Aorta (tissue), 5 donors: ENCODE results near the gene SMARCA2. TPM values are rescaled to one million over a fixed set of nuclear protein-coding genes. Genes with fewer than 3 reads are reported as not detected.

Experiments
- ATAC-seq: fragments of 200-7000 bp; cut with Tn5 transposase; one replicate; pipeline ENCODE4 v1.9.1; 2022; ENCODE audit warnings: moderate library complexity; ENCODE audit not compliant: low FRiP score
- DNase-seq, 2 donors: peaks; one replicate each; pipeline ENCODE4 v3.0.0-alpha.2; 2020
- H3K27ac ChIP-seq, 2 donors: one replicate each; pipeline ENCODE4 v1.5.1; 2013; ENCODE audit warnings: low read length in 2 of 2, mild to moderate bottlenecking in 2 of 2, moderate library complexity in 2 of 2, control low read depth in 1 of 2, inconsistent platforms in 1 of 2, low read depth in 1 of 2
- H3K27me3 ChIP-seq, 2 donors: one replicate each; pipeline ENCODE4 v1.6.1; 2013; ENCODE audit warnings: control low read depth in 1 of 2, low read length in 1 of 2, mild to moderate bottlenecking in 1 of 2, moderate library complexity in 1 of 2; ENCODE audit not compliant: insufficient read depth in 2 of 2, control insufficient read depth in 1 of 2
- H3K36me3 ChIP-seq, 2 donors: one replicate each; pipeline ENCODE4 v1.6.1; 2013; ENCODE audit warnings: control low read depth in 1 of 2, low read length in 1 of 2, mild to moderate bottlenecking in 1 of 2; ENCODE audit not compliant: insufficient read depth in 2 of 2, control insufficient read depth in 1 of 2
- H3K4me1 ChIP-seq, 2 donors: one replicate each; pipeline ENCODE4 v1.6.1; 2013; ENCODE audit warnings: low read length in 2 of 2, control low read depth in 1 of 2, mild to moderate bottlenecking in 1 of 2, moderate library complexity in 1 of 2; ENCODE audit not compliant: insufficient read depth in 2 of 2, control insufficient read depth in 1 of 2
- H3K4me3 ChIP-seq, 2 donors: one replicate each; pipeline ENCODE4 v1.5.1; 2013; ENCODE audit warnings: low read length in 2 of 2, control low read depth in 1 of 2, mild to moderate bottlenecking in 1 of 2
- H3K9me3 ChIP-seq: one replicate; pipeline ENCODE4 v1.6.1; 2013; ENCODE audit warnings: mild to moderate bottlenecking, low read length; ENCODE audit not compliant: control insufficient read depth
- WGBS, 2 donors: extraction: QIAGEN DNeasy Blood & Tissue Kit; methylation state at CpG; one replicate each; pipeline ENCODE4 v1.1.7; 2013; 5-methylcytosine and 5-hydroxymethylcytosine counted together
- intact Hi-C, 2 donors: fragments of 100-400 bp; cut with DNase I; formaldehyde crosslinking; loops; one replicate each; pipeline versions ENCODE4 v1.14.2 to v1.15.0; 2022
- polyA plus RNA-seq, 2 donors: library from polyadenylated mRNA; stranded (reverse); fragments of 200-250 nt; gene quantifications; one replicate each; pipeline ENCODE4 v1.2.3, GENCODE V29; 2013
- total RNA-seq, 2 donors: library from RNA; stranded (reverse); fragmentation: NEBNext Ultra II Directional; extraction: Animal tissue kit (Norgen Biotek cat#: 25700); gene quantifications; one replicate each; pipeline ENCODE4 v1.2.1, GENCODE V29; 2021
- donor health status: healthy with polysubstance abuse.
- donor health status: Bipolar disorder and iron deficiency.
- donor health status: DM: no; HTN: no; CAD: no.
- donor health status: DM: no; HTN: no; CAD: no.
- donor health status: DM: yes; HTN: yes; CAD: no.

The SMARCA2 gene
- total and polyA plus RNA-seq, 4 donors, result 61.7 to 265 (median 145) TPM

DNA sequence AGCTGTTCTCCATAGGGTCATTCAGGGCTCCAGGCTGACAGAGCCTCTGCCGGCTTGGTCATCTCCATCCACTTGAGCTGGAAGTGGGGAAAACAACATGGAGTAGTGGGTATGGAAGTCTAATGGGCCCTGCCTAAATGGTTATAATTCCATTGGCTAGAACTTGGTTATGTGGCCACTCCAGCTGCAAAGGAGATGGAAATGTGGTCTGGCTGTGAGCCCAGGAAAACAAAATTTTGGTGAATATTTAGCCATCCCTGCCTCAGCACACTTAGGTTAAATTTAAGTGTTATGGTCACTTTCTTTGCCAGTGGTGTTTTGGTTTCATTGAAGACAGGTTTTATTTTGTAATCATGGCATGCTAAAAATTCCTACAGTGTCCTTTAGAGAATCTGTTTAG, 112.3 kb downstream of the SMARCA2 start:
- DNase-seq (no peak), ATAC-seq (no peak)
- no peaks in the 10 kb centered on the region for H3K27me3 ChIP-seq
- intact Hi-C loops, result loop anchor here in 1 of 2 donors (2.0 kb wide), 1 partner anchor 691 kb away; no protein-coding TSS in a partner anchor
- WGBS, 2 donors, result 95% methylated on average over 1 of the region's 1 CpG
- peak overlapping the region; percentile 78 to 98 for H3K27ac ChIP-seq
- H3K4me3 ChIP-seq, result no peak overlapping the region
- no peaks in the 10 kb centered on the region for H3K9me3 ChIP-seq
- H3K36me3 ChIP-seq, result no peaks in the 10 kb centered on the region
- H3K4me1 ChIP-seq, result peaks cover 7 to 14% of the 10 kb centered on the region in 2 donors

DNA sequence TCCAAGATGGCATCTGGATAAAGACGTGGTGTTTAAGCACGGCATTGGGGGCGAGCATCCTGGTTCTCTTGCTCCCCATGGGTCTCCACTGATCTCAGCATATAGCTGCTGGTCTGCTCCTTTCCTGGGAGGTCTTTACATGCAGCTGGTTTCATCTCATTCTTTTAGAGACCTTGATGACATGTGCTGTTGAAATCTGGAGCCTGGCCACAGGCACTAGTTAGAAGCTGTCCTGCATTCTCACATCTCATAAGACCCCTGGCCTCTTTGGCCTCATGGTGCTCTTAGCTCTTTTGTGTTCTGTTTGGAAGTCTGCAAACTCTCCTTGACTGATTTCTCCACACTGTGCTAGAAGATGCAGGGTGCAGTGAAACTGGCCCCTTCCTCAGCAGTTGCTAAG, 113.0 kb downstream of the SMARCA2 start:
- no peaks in the 10 kb centered on the region for H3K36me3 ChIP-seq
- ATAC-seq, result no peak
- WGBS, 2 donors, result 92 to 94% methylated on average over 3 of the region's 3 CpGs
- no peaks in the 10 kb centered on the region for H3K27me3 ChIP-seq
- H3K4me3 ChIP-seq, result no peak overlapping the region
- no peak for DNase-seq
- H3K27ac ChIP-seq, result peak overlapping the region; percentile 62 to 80
- intact Hi-C loops, result no loop called here
- peaks cover 7 to 14% of the 10 kb centered on the region in 2 donors for H3K4me1 ChIP-seq
- no peaks in the 10 kb centered on the region for H3K9me3 ChIP-seq

DNA sequence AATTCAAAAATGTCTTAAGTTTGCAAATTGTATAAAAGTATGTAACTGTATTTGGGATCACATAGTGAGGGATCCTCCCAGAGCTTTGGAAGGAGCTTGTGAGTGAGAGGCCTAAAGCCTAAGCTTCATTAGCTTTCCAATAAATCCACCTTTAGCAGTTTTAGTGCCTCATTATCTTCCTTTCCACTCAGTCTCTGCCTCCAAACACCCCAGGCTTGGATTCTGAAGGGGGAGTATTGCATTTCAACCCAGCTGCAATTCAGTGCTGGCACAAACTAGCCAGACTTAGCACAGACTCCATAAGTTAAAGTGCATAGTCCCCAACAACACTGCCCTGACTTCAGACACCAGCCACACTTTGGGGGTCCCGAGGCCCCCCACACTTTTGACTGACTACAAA, 113.5 kb downstream of the SMARCA2 start:
- ATAC-seq (no peak), DNase-seq (no peak)
- H3K9me3 ChIP-seq, result no peaks in the 10 kb centered on the region
- H3K27me3 ChIP-seq, result no peaks in the 10 kb centered on the region
- no peaks in the 10 kb centered on the region for H3K36me3 ChIP-seq
- H3K4me3 ChIP-seq, result no peak overlapping the region
- H3K4me1 ChIP-seq, result peaks cover 7 to 11% of the 10 kb centered on the region in 2 donors
- 71 to 77% methylated on average over 1 of the region's 1 CpG for WGBS, 2 donors
- intact Hi-C loops, result no loop called here
- peak overlapping the region; percentile 78 to 80 for H3K27ac ChIP-seq

DNA sequence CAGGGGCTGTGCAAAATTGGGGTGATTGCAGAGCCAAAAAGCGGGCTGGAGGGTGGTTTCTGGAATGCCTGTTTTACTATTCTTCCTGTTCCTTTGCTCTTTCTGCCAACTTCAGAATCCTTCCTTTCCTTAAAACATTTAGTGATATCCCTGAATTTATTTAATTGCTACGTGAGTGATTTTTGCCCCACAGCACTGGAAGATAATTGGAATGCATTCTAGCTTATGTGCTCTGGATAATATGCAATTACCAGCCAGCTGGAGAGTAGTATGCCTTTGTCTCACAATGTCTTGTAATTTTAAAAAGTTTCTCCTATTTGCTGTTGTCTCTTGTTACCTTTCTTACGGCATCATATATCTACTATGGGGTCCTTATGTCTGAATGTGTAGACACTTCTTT, 115.8 kb downstream of the SMARCA2 start:
- Histone ChIP-seq H3K27ac (peak overlapping the region in 1 of 2 donors; percentile 6), H3K4me1 (peaks cover 4 to 9% of the 10 kb centered on the region in 2 donors), H3K36me3 (no peaks in the 10 kb centered on the region), H3K9me3 (no peaks in the 10 kb centered on the region), H3K27me3 (no peaks in the 10 kb centered on the region), H3K4me3 (no peak overlapping the region)
- intact Hi-C loops, result loop anchor here in 1 of 2 donors (10.0 kb wide), 1 partner anchor 594 kb away; no protein-coding TSS in a partner anchor
- ATAC-seq (no peak), DNase-seq (no peak)
- 30 to 31% methylated on average over 3 of the region's 3 CpGs for WGBS, 2 donors

DNA sequence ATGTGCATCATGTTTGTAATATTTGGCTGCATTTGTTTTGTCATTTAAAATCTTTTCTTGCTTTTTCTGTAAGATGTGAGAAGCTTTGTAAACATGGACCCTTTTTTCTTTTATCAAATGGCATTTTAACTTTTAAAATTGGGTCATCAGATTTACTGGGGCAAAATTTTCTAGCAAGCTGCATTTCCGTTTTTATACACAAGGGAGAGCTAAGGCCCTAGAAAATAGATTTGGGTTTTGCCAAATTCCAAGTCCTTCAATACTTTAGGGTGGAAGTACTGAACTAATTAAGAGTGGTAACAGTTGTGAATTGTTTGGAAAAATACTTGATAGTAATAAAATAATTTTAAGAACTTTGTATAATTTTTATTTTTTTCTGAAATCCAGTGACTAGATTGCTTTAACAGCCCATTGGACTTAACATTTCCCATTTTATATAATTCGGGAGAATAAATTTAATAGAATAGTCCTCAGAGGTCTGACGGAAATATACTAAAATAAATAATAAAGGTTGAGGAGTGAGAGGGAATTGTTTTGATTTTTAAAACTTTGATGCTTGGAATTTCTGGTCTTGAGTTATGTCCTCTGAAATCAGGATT, 117.4 kb downstream of the SMARCA2 start:
- Histone ChIP-seq H3K27me3 (no peaks in the 10 kb centered on the region), H3K9me3 (no peaks in the 10 kb centered on the region), H3K4me3 (no peak overlapping the region), H3K27ac (no peak overlapping the region), H3K36me3 (no peaks in the 10 kb centered on the region), H3K4me1 (peaks cover under 1 to 2% of the 10 kb centered on the region in 2 donors)
- intact Hi-C loops, result loop anchor here in 1 of 2 donors (10.0 kb wide), 1 partner anchor 592 kb away; no protein-coding TSS in a partner anchor
- DNase-seq (no peak), ATAC-seq (no peak)
- WGBS, 2 donors, result 38 to 42% methylated on average over 3 of the region's 3 CpGs

DNA sequence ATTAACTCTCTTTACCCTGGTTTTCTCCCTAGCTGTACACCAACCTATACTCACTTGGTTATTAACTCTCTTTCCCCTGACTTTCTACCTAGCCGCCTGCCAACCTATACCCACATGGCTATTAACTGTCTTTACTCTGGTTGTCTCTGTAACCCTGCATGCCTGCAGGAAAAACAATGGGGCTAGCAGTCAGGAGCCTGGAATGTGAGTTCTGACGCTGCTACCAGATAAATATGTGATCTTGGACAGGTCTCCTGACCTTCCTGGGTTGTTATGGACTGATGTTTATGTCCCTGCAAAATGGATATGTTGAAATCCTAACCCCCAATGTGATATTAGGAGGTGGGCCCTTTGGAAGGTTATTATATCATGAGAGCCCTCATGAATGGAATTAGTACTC, 119.2 kb downstream of the SMARCA2 start:
- Histone ChIP-seq H3K4me1 (peaks cover 0 to 2% of the 10 kb centered on the region in 2 donors), H3K36me3 (no peaks in the 10 kb centered on the region), H3K9me3 (no peaks in the 10 kb centered on the region), H3K27me3 (no peaks in the 10 kb centered on the region), H3K27ac (no peak overlapping the region), H3K4me3 (no peak overlapping the region)
- DNase-seq (no peak), ATAC-seq (no peak)
- 43 to 54% methylated on average over 2 of the region's 2 CpGs for WGBS, 2 donors
- intact Hi-C loops, result loop anchor here in 1 of 2 donors (10.0 kb wide), 1 partner anchor 590 kb away; no protein-coding TSS in a partner anchor

DNA sequence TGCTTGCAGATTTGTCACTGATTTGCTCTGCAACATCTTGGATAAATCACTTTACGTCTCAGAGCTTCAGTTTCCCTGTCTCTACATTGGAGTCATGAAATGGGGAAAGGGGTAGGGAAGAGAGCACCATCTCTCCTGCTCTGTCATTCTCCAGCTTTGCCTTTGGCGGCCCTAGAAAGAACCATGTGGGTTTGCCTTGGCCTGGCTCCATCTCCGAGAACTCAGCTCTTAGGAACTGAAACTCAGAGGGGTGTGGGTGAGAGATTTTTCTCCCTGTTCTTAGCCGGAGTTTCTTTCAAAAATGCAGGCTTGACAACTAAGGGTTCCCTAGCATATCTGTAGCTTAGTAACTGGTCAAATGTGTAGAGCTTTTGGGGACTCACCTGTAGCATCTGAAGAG, 123.5 kb downstream of the SMARCA2 start:
- H3K9me3 ChIP-seq, result no peaks in the 10 kb centered on the region
- intact Hi-C loops, result loop anchor here in 1 of 2 donors (10.0 kb wide), 1 partner anchor 586 kb away; no protein-coding TSS in a partner anchor
- H3K4me1 ChIP-seq, result peaks cover 2 to 6% of the 10 kb centered on the region in 2 donors
- whole genome bisulfite sequencing, 2 donors, result 24 to 26% methylated on average over 4 of the region's 4 CpGs
- ATAC-seq (peak; percentile 52), DNase-seq (no peak)
- H3K4me3 ChIP-seq, result no peak overlapping the region
- H3K36me3 ChIP-seq, result no peaks in the 10 kb centered on the region
- H3K27me3 ChIP-seq, result no peaks in the 10 kb centered on the region
- no peak overlapping the region for H3K27ac ChIP-seq

DNA sequence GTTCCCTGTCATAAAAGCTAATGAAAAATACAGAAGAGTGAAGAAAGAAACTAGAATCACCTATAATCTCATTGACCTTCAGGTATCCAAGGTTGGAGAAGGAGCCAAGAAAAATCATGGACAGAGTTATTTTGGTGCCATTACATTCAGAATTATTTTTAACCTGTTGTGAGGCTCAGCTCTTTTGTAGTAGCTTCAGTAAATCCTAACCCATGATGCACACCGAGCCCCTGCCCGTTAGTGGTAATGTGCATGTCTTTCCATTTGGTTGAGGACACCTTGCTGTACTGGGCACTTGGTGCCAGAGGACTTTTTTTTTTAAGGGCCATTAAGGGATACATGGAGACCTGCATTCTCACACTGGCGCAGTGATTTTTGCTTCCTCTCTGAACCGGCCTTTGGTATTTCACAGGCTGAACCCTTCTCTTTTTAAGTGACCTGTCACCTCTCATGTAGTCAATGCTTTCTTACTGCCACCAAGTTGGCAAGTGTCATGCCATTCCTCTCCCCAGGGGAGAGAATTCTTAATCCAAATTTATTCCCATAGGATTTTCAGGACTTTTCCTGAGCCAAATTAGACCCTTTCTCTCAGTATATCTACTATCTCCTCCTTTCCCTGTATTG, 125.6 kb downstream of the SMARCA2 start:
- WGBS, 2 donors, result 63 to 72% methylated on average over 4 of the region's 4 CpGs
- no peaks in the 10 kb centered on the region for H3K36me3 ChIP-seq
- no peaks in the 10 kb centered on the region for H3K27me3 ChIP-seq
- intact Hi-C loops, result loop anchor here in 1 of 2 donors (10.0 kb wide), 1 partner anchor 494 kb away; no protein-coding TSS in a partner anchor
- ATAC-seq, result no peak
- DNase-seq, result no peak
- no peaks in the 10 kb centered on the region for H3K9me3 ChIP-seq
- no peak overlapping the region for H3K4me3 ChIP-seq
- no peak overlapping the region for H3K27ac ChIP-seq
- H3K4me1 ChIP-seq, result peaks cover 6 to 14% of the 10 kb centered on the region in 2 donors
